ENCODE measurements around the gene TBC1D8.

TBC1D8 gene

DNA sequence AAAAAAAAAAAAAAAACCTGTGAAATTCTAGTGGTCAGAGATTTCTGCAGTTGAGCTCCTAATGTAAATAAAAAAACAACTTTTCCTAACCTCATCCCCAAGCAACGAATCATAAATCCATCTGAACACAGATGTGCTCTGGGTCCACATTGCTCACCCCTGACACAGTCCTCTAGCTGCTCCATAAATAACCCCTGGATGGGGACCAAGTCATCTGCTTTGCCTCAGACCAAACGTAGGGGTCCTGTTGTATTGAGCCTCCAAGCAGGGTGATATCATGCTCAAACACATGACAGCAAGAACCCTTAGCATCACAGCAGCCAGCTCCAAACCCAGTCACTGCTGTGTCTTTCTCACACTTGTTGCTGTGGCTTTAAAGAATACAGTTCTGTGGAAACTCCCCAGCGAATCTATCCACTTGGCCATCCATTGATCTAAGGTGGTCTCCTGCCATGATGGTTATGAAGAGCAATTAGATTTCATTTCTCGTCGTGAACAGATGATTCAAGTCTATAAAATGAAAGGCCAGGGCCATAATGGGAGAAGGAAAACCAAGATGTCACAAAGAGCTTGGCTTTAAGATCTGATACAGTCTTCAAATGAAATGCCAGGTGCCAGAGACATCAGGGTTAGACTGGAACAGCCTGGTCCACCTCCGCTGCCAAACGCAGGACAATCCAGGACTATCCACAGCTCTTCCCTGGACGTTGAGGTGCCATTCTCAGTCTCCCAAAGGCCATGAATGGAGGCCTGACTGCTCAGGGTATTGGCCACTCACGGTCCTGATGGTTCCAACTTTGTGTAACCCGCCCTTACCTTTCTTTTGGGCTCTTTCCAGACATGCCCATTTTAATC lies 39.0 kb downstream of the TBC1D8 start:
- DNase-seq (ENCODE audit: low spot score) = peak; percentile 62

DNA sequence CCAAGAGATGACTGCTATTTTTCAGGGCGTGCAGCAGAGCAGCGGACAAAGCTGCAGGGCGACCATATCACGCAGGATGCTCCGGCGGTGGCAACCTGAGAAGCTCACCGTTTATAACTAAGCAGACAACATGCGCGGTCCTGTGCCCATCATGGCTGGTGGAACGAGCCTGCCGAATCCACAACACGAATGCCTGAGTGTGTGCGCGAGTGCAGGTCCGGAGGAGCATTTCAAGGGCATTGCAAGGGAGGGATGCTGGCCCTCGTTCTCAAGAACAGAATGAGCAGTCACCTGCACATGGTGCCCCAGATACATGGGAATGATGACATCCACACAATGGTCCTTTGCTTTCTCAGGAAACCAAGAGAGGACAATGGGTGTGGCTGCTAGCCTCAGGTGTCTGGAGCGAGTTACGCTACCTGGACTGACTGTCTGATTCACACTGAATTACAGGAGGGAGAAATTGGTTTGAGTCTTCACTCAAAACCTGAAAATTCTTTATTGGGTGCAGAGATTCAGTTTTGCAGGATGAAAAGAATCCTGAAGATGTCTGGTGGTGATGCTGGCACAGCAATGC lies 39.8 kb downstream of the TBC1D8 start:
- DNase-seq (ENCODE audit: low spot score) = no peak

DNA sequence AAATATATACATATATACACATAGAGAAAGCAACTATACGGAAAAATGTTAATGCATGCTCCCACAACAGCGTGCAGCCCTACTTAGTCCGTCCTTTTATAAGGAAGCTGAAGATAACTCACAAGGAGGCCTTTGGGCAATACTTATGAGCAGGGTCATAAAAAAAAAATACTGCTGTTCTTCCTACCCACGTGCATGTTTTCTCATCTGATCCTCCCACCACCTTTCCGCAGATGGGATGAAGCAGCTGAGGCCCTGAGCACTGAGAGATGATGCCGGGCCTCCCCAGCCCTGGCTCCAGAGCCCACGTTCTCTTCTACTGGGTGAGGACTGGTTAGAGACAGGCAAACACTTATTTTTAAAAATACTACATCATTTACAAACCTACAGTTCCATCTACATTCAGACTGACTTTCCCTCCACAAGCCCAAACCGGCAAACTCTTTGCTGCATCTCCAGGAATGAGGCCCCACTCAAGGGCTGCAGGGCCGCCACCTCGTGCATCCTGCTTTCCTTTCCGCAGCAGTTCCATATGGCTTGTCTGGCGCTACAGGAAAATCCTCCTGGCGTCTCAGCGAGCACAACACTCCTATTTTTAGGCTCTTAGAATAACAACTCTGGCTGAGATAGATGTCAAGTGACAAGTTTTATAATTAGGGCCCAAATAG lies 41.6 kb downstream of the TBC1D8 start:
- no peak for DNase-seq (ENCODE audit: low spot score)

DNA sequence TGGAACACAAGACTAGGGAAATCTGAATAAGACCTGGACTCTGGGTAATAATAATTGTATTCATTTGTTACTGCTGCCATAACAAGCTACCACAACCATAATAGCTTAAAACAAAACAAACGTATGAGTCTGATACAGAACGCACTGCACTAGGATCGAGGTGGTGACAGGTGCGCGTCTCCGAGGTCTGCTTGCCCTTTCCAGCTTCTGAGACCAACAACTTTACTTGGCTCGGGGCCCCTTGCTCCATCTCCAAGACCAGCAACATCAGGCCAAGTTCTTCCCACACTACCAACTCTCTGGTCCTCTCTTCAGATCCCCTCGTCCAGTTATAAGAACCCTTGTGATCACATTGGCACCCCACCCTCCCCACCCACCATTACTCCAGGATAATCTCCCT lies 42.8 kb downstream of the TBC1D8 start:
- no peak for DNase-seq (ENCODE audit: low spot score)

DNA sequence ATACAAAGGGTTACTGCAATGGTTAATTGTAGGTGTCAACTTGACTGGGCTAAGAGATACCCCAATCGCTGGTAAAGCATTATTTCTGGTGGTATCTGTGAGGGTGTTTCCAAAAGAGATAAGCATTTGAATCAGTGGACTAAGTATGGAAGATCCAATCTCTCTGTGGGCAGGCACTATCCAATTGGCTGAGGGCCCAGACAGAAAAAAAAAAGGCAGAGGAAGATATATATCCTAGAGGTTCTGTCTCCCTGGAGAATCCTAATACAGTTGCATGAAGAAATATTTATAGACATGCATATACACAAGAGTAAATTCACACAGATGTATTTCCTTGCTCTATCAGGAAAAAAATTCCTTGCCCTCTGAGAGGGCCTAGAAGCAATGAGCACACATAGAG lies 43.9 kb downstream of the TBC1D8 start:
- DNase-seq (ENCODE audit: low spot score) = no peak

DNA sequence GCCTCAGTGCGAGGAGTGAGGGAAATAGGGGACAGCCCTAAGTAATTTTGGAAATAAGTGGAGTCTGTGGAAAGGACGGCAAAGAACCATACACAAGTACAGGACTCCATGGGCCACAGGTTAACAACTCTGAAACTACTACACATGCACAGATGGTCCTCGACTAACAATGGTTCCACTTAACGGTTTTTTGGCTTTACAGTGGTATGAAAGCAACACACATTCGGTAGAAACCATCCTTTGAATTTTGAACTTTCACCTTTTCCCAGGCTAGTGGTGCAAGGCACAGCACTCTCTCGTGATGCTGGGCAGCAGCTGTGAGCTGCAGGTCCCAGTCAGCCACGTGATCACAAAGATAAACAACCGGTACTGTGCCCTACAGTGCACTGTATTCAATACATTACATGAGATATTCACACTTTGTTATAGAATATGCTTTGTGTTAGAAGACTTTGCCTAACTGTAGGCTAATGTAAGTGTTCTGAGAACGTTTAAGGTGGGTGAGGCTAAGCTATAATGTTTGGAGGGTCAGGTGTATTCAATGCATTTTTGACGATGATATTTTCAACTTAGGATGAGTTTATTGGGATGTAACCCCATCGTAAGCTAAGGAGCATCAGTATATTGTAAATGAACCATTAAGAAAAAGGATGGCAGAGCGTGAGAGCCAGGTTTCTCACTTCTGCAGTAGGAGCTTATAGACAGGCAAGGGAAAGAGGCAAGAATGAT lies 44.6 kb downstream of the TBC1D8 start:
- DNase-seq (ENCODE audit: low spot score) = no peak

DNA sequence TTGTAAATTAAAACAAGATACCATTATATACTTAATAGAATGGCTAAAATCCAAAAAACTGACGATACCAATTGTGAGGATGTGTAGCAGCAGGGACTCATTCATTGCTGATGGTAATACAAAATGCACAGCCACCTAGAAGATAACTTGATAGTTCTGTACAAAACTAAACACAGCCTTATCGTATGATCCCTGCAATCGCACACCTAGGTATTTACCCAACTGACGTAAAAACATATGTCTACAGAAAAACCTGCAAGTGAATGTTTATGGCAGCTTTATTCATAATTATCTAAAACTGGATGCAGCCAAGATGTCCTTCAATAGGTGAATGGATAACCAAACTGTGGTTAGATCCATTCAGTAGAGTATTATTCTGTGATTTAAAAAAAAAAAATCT lies 45.5 kb downstream of the TBC1D8 start:
- no peak for DNase-seq (ENCODE audit: low spot score)

DNA sequence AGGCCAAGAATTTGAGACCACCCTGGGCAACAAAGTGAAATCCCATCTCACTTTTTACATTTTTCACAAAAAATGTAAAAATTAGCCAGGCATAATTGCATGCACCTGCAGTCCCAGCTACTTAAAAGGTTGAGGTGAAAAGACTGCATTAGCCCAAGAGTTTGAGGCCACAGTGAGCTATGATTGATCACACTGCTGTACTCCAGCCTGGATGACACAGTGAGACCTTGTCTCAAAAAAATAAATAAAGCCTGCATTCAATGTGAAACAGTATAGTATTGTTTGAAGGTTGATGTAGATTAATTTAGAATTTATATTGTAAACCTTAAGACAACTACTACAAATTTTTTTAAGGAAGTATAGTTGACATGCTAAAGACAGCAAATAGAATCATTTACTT lies 53.5 kb downstream of the TBC1D8 start:
- no peak for DNase-seq (ENCODE audit: low spot score)

DNA sequence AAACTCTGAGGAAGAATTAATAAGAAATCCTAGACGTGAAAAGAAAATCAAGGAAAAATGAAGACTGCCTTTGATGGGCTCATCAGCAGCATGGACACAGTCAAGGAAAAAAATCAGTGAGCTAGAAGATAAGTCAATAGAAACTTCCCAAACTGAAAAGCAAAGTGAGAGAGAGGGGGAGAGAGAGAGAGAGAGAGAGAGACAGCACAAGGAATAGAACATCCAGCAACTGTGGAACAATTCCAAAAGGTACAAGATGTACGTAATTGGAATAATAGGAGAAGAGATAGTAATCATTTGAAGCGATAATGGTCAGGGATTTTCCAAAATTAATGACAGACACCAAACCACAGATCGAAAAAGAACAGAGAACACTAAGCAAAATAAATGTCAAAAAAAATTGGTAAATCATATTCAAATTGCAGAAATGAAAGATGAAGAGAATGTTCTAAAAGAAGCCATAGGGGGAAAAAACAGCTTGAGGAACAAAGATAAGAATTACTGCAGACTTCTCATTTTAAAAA lies 54.5 kb downstream of the TBC1D8 start:
- DNase-seq (ENCODE audit: low spot score) = no peak

DNA sequence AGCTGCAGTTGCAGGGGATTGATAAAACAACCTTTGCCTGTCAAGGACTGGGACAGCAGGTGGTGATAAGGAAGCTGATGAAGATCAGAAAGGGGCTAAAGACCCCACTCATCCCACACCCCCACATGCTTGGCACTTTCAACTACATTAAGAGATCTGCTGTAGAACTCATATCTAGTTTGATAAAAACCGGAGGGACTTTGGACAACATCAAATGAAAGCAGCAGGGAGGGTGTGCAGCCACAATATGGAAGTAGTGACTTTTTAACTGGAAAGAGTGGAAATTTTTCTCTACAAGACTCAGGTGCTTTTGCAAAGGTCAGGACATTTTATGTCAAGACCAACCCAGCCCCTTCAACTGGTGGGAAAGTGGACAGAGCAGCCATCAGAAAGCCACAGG lies 56.8 kb downstream of the TBC1D8 start:
- DNase-seq (ENCODE audit: low spot score) = no peak

DNA sequence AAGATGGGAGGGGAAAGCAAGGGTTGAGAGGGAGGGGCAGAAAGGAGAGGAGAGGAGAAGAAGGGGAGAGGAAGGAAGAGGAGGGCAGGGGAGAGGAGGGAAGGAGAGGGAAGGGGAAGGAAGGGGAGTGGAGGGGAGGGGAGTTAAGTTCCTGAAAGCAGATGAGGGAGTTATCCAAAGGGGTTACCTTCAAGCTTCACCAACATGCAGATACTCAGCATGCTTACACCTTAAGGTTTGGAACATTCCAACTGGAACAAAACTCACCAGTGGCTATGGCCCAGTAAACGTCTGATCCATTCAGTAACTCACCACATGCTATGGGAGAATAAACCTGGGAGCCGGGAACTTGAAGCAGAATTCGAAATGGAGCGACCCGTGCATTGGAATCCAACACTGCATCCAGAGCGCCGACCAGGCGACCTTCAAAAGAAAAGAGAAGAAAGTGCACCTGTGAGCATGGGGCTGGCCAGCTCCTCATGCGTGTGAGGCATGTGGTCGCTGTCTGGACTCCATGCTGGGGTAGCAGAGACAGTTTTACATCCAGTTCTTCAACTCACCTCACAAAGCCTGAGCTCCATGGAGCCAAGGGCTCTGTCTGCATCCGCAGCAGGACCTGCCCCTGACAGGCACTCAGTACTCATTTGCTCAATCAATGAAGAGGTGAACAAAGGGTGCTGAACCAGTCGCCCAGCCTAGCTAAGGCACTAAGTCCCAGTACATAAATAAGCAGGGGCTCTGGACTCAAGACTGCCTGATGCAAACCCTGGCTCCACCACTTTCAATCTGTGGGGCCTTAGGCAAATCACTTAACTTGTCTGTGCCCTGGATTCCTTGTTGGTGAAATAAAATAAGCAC lies 61.0 kb downstream of the TBC1D8 start:
- no peak for DNase-seq (ENCODE audit: low spot score)

DNA sequence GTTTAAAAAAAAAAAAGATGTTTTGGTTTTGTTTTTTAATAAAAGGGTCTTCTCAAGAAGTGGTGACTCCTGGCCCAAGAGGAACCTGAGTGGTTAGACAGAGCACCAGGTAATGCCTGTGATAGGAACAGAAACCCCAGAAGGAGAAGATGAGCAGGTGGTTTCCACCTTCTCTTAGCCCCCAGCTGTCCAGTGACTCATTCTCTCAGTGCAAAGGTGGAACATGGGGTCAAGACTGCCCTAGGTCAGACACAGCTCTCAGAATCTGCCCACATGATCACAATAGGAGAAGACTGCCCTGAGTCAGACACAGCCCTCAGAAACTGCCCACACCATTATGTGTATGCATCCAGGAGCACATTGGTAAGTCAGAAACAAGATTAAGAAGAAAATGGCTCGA lies 61.8 kb downstream of the TBC1D8 start:
- DNase-seq (ENCODE audit: low spot score) = no peak

DNA sequence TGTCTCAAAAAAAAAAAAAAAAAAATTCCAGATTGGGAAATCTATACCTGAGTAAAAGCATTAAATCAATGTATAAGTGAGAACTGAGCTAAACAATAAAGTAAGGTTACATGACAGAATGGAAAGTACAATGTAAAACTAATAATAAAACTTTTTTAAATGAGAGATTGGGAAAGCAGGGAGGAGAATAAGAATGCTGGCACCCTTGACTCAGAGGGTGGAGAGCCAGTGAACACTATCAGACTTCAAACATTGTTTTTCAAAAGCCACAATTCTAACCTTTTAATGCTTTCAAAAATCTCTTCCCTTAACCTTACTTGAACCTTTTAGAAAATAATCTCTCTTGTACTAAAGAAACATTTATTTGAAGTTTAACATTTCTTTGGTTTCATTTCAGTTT lies 63.5 kb downstream of the TBC1D8 start:
- DNase-seq (ENCODE audit: low spot score) = peak; percentile 22

DNA sequence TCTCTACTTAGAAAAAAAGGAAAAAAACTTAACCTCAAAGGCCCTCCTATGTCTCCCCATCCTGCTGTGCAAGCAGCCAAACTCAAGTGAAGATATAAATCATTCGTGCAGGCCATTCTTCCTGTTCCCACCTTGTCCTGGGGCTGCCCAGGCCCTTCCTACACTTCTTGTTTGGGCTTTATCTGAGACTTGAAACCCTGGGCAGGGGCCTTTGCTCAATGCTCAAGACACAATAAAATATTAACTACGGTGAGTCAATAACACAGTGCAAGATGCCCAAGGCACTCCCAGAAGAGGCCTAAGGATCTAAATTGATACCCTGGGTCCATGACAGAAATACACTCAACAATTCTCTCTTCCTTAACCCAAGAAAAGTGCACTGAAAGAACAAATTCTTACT lies 67.6 kb downstream of the TBC1D8 start:
- DNase-seq (ENCODE audit: low spot score) = no peak

DNA sequence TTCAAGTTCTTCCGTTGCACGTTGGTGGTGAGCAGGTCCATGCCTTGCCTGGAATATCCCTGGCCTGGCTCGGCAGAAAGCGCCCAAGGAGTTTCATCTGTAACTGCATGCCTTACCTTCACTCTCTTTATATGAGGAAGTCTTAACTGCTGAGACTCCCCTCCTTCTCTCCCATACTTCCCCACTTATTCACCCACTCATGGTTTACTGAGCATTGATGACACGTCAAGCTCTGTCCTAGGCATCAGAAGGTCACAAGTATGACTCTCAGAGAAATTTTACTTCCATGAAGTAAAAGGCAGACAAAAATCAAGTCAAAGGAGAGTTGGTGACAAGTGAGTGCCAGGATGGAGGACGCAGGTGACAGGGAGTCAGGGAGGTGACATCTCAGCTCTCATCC lies 68.2 kb downstream of the TBC1D8 start:
- DNase-seq (ENCODE audit: low spot score) = no peak

DNA sequence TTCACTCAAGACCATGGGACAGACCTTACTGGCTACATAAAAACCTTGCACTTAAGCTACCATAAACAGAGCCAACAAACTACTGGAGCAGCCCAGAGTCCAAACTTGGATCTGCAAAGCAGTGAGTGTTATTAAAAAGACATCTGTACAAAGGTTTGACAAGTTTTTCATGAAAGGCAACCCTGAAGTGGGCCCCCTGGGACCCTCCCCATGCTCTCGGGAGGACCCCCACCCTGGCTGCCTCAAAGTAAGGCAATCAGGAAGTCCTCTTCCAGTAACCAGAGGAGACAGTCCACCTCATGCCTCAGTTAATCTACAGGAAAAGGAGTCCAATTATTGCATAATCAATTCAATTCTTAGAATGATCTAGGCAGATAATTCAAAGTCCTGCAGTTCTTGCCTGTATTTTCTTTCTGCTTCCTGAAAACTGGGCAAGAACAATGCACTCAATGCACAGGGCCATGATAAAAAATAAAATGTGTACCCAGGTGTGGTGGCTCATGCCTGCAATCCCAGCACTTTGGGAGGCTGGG lies 69.7 kb downstream of the TBC1D8 start:
- no peak for DNase-seq (ENCODE audit: low spot score)

DNA sequence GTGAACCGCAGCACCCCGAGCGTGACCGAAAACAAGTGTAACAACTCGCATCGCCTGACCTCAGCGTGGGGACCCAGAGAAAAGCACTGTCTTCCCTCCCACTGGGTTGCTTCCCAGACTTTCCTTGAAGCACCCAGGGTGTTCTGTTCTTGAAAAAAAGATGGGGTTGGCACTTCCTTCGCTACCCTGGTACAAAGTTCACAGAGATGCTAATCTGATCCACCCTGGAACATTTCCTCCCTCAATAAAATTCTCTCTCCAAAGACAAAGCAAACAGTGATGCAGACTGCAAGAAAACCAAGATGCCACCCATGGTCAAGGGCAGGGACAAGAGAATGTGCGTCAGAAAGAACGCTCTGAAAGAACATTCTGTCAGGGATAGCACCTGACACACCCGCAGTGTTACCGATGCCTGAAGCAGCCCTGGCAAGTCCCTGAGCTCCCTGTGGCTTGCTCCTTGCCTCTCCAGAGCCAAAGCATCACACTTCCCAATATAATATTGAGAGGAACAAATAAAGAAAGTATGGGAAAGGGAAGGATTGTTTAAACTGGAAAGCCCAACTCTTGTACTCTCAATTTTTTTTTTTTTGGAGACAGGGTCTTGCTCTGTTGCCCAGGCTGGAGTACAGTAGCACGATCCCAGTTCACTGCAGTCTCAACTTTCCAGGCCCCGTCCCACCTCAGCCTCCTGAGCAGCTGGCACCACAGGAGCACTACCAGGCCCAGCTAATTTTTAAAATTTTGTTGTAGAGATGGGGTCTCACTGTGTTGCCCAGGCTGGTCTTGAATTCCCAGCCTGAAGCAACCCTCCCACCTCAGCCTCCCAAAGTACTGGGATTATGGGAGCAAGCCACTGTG lies 70.7 kb downstream of the TBC1D8 start:
- no peak for DNase-seq (ENCODE audit: low spot score)

DNA sequence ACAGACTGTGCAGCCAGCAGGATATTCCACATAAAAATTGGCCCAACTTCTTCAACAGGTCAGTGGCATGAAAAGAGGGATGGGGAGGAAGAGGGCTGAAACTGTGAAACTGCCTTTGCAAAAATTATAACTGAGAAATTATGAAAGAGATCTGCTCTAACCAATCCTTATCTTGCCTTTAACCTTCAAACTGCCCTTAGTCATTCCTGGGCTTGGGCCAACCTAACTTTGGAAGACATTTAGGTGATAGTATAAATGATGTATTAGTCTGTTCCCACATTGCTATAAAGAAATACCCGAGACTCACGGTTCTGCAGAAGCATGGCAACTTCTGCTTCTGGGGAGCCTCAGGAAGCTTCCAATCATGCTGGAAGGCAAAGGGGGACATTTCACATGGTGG lies 74.6 kb downstream of the TBC1D8 start:
- no peak for DNase-seq (ENCODE audit: low spot score)

DNA sequence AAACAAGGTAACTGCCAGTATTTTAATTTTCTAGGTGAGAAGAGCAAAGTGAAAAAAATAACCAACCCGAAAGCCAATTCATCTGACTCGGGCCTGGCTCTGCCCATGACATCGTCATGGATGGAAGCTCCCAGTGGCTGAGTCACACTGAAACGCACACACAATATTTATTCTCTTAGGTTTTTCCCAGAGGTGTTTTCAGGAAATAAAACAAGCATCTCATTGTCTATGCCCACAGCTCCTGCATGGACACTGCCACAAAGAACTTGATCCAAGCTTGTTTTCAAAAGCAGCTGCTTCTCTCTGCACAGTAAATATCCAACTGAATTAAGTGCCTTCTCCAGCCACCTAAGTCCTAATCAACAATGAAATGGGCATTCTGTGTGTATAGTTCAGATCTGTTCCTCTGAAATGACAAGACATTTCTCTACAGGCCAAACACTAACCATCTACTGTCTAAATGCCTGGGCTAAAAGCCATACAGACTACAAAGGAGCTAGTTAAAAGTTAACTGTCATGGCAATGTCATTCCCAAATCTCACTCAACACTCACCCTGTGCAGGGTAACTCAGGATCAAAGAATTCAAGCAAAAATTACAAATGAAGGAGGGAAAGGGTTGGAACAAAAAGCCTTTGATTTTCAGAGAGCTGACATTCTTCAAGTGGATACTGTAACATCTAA lies 86.2 kb downstream of the TBC1D8 start:
- peak; percentile 64 for DNase-seq (ENCODE audit: low spot score)

DNA sequence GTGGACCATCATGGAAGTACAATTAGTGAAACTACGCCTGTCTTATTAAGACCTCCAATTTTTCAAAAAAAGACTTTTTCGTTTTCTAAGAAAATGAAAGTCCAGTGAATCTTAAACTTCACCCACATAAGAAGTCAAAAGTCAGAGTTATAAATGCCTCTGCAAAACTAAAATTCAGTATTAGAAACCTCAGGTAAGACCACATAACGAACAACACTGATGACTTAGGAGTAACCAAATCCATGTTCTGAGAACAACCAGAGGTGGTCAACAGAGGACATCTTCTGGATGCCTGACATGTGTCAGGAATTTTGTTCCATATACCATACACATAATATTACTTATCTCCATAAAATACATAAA lies 86.7 kb downstream of the TBC1D8 start:
- DNase-seq (ENCODE audit: low spot score) = no peak

All from AG08396 (cell line).